IPS-15b (cell line): ENCODE results near the gene RBBP5.

Experiments
- H3K27me3 ChIP-seq: one replicate; pipeline ENCODE4 v1.6.1; 2013; ENCODE audit warnings: low read length; ENCODE audit not compliant: control insufficient read depth, insufficient read depth
- H3K36me3 ChIP-seq: one replicate; pipeline ENCODE4 v1.6.1; 2013; ENCODE audit warnings: low read length; ENCODE audit not compliant: control insufficient read depth, insufficient read depth
- H3K4me1 ChIP-seq: one replicate; pipeline ENCODE4 v1.6.1; 2013; ENCODE audit warnings: mild to moderate bottlenecking, low read length; ENCODE audit not compliant: control insufficient read depth, insufficient read depth
- H3K4me3 ChIP-seq: one replicate; pipeline ENCODE4 v1.5.1; 2013; ENCODE audit warnings: low read depth, low read length
- H3K9ac ChIP-seq: one replicate; pipeline ENCODE4 v1.6.1; 2013; ENCODE audit warnings: low read depth, mild to moderate bottlenecking, low read length
- H3K9me3 ChIP-seq: one replicate; pipeline ENCODE4 v1.6.1; 2013; ENCODE audit warnings: mild to moderate bottlenecking, low read length; ENCODE audit not compliant: control insufficient read depth, insufficient read depth

RBBP5 gene

DNA sequence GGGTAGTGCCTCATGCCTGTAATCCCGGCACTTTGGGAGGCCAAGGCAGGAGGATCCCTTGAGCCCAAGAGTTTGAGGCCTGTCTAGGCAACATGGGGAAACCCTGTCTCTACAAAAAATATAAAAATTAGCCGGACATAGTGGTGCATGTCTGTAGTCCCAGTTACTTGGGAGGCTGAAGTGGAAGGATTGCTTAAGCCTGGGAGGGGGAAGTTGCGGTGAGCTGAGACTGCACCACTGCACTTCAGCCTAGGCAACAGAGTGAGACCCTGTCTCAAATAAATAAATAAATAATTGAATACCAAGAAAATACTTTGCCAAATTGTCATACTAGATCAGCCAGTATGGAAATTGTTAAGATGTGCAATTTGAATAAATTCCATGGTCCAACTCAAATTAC, 5.9 kb upstream of the RBBP5 start:
- Histone ChIP-seq H3K4me3 (no peak overlapping the region), H3K9me3 (no peaks in the 10 kb centered on the region), H3K36me3 (no peaks in the 10 kb centered on the region), H3K27me3 (no peaks in the 10 kb centered on the region), H3K9ac (no peak overlapping the region), H3K4me1 (no peaks in the 10 kb centered on the region)

DNA sequence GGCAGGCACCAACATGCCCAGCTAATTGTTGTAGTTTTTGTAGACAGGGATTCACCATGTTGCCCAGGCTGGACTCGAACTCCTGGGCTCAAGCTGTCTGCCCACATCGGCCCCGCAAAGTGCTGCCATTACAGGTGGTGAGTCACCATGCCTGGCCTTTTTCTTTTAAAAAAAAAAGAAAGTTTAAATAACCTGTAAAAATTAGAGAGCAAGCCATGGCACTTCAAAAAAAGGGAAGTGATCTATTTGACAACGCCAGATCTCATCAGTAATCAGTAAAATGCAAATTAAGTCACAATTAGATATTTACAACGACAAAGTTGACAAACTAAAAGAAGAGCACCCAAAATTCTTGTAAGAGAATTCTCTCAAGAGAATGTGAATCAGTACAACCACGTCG, 2.9 kb upstream of the RBBP5 start:
- no peaks in the 10 kb centered on the region for H3K27me3 ChIP-seq
- no peak overlapping the region for H3K4me3 ChIP-seq
- H3K9me3 ChIP-seq, result no peaks in the 10 kb centered on the region
- peaks cover 7% of the 10 kb centered on the region for H3K4me1 ChIP-seq
- H3K9ac ChIP-seq, result no peak overlapping the region
- H3K36me3 ChIP-seq, result no peaks in the 10 kb centered on the region

DNA sequence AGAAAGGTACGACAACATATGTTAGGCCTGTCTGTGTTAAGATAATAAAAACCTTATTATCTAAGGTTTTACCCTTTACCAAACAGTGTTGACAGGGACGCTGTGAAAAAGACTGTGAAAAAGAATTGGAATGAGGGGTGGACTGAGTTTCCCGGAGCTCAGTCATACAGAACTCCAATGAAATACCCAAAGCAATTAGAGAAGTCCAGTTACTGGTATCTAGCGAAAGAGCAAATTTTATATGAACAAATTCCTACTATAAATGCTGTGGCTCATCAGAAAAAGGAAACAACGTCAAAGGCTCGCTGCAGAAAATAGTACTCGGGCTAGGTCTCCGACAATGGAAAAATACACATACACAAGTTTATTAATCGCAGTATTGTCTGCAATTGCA, 708 bp upstream of the RBBP5 start:
- Histone ChIP-seq H3K36me3 (no peaks in the 10 kb centered on the region), H3K9me3 (no peaks in the 10 kb centered on the region), H3K4me3 (peak overlapping the region; percentile 96), H3K9ac (peak overlapping the region; percentile 17), H3K4me1 (peaks cover 7% of the 10 kb centered on the region), H3K27me3 (no peaks in the 10 kb centered on the region)

- Histone ChIP-seq H3K9ac (no peak overlapping the region), H3K27me3 (no peaks in the 10 kb centered on the region), H3K36me3 (no peaks in the 10 kb centered on the region), H3K9me3 (no peaks in the 10 kb centered on the region), H3K4me1 (peaks cover 7% of the 10 kb centered on the region), H3K4me3 (no peak overlapping the region)
Measured at GRCh38 chr1:205118752-205119151, 3.0 kb downstream of the RBBP5 start.

DNA sequence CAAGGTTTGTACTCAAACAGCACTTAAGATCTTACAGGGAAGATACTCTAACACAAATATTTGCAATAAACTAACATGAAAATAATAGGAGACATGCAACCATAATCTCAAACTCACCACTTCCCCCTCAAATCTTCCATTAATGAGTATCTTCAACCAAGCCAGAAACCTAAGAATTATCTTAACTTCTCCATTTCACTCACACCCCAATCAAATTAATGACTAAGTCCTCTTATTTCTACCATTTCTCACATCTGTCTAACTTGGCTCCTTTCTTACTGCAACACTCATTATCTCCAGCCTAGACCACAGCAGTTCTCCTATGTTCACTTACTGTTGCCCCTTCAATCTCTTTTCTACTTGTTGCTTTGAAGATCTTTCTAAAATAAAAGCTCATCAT, 10.4 kb downstream of the RBBP5 start:
- no peak overlapping the region for H3K4me3 ChIP-seq
- no peaks in the 10 kb centered on the region for H3K4me1 ChIP-seq
- no peaks in the 10 kb centered on the region for H3K36me3 ChIP-seq
- H3K27me3 ChIP-seq, result no peaks in the 10 kb centered on the region
- no peaks in the 10 kb centered on the region for H3K9me3 ChIP-seq
- no peak overlapping the region for H3K9ac ChIP-seq

DNA sequence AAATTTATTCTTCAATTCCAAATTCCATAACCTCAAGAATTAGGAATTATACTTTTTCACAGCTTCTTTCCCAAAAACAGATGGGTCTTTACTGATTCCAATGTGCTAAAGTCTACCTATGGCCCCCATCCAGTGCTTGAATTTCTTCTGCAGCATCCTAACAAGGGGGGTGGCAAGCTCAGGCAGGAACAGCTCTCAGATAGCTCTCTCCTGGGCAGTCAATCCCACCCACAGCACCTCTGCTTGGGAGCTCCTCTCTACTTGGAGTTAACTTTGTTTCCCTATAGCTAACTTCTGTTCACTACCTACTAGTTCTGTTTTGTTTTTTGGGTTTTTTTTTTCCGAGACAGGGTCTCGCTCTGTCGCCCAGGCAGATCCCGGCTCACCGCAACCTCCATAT, 12.1 kb downstream of the RBBP5 start:
- Histone ChIP-seq H3K9ac (no peak overlapping the region), H3K4me1 (no peaks in the 10 kb centered on the region), H3K9me3 (no peaks in the 10 kb centered on the region), H3K4me3 (no peak overlapping the region), H3K27me3 (no peaks in the 10 kb centered on the region), H3K36me3 (peaks cover 4% of the 10 kb centered on the region)

- Histone ChIP-seq H3K4me3 (no peak overlapping the region), H3K4me1 (no peaks in the 10 kb centered on the region), H3K36me3 (peaks cover 4% of the 10 kb centered on the region), H3K9me3 (no peaks in the 10 kb centered on the region), H3K27me3 (no peaks in the 10 kb centered on the region), H3K9ac (no peak overlapping the region)
Measured at GRCh38 chr1:205109269-205109668, 12.5 kb downstream of the RBBP5 start.

DNA sequence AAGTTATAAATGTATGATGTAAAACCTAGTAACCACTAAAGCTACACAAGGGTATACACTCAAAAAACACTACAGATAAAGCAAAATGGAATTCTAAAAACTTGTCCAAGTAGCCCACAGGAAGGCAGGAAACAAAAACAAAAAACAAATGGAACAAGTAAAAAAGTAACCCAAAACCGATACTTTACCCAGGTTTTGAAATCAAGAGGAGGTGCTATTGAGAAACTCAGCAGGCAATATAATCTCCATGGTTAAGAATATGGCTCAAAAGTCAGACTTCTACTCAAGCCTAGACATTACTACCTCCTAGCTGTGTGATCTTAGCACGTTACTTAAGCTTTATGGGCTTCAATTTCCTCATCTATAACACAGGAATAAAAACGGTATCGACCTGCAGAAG, 13.3 kb downstream of the RBBP5 start:
- H3K4me1 ChIP-seq, result no peaks in the 10 kb centered on the region
- peaks cover 4% of the 10 kb centered on the region for H3K36me3 ChIP-seq
- no peaks in the 10 kb centered on the region for H3K9me3 ChIP-seq
- no peaks in the 10 kb centered on the region for H3K27me3 ChIP-seq
- no peak overlapping the region for H3K4me3 ChIP-seq
- no peak overlapping the region for H3K9ac ChIP-seq

DNA sequence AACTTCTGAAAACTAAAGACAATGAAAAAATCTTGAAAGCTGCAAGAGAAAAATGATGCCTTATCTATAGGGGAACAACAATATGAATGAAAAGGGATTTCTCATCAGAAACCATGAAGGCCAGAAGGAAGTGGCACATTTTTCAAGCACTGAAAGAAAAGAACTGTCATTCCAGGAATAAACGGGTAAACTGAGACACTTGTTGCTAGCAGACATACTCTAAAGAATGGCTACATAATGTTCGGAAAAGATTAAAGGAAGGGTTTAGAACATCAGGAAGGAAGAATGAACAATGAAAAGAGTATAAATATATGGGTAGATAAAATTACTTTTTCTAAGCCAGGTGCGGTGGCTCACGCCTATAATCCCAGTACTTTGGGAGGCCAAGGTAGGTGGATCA, 14.5 kb downstream of the RBBP5 start:
- Histone ChIP-seq H3K27me3 (no peaks in the 10 kb centered on the region), H3K9me3 (no peaks in the 10 kb centered on the region), H3K36me3 (peaks cover 7% of the 10 kb centered on the region), H3K4me1 (no peaks in the 10 kb centered on the region), H3K4me3 (no peak overlapping the region), H3K9ac (no peak overlapping the region)

- Histone ChIP-seq H3K4me3 (no peak overlapping the region), H3K27me3 (no peaks in the 10 kb centered on the region), H3K4me1 (no peaks in the 10 kb centered on the region), H3K36me3 (peaks cover 26% of the 10 kb centered on the region), H3K9ac (no peak overlapping the region), H3K9me3 (no peaks in the 10 kb centered on the region)
Measured at GRCh38 chr1:205102404-205102803, 19.4 kb downstream of the RBBP5 start.

DNA sequence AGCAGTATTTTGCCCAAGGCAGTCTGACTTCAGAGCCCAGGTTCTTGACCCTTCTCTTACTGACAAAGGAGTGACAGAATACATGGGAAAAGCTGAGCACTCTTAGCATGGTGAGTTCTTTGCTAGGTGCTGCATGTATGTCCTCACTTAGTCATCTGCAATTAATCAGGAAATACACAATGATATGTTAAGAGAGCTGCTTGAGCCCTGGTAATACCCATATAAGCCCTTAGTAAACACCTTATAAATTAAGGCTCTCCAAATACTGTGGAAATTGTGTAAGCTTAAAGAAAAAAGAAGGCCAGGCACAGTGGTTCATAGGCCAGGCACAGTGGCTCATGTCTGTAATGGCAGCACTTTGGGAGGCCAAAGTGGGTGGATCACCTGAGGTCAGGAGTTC, 23.5 kb downstream of the RBBP5 start:
- H3K4me3 ChIP-seq, result no peak overlapping the region
- no peaks in the 10 kb centered on the region for H3K9me3 ChIP-seq
- H3K36me3 ChIP-seq, result peaks cover 47% of the 10 kb centered on the region
- H3K27me3 ChIP-seq, result no peaks in the 10 kb centered on the region
- H3K4me1 ChIP-seq, result no peaks in the 10 kb centered on the region
- H3K9ac ChIP-seq, result no peak overlapping the region

DNA sequence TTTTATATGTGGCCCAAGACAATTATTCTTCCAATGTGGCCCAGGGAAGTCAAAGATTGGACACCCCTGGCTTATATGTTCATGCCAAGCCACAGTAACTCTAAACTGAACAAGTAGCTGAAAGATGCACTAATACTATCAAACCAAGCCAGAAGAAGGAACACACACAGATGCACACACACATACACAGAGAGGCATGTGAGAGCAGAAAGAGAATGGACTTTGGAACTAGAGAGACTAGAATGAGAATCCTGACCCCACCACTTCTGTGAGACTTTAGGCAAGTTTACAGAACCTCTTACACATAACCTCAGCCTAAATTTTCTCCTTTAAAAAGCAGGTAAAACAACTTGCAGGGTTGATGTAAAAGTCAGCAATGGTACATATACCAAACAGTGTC, 26.4 kb downstream of the RBBP5 start:
- Histone ChIP-seq H3K36me3 (peaks cover 34% of the 10 kb centered on the region), H3K4me3 (no peak overlapping the region), H3K9ac (no peak overlapping the region), H3K9me3 (no peaks in the 10 kb centered on the region), H3K4me1 (no peaks in the 10 kb centered on the region), H3K27me3 (no peaks in the 10 kb centered on the region)
